ENCODE results near the gene GEMIN7. TPM values are rescaled to one million over a fixed set of nuclear protein-coding genes. Genes with fewer than 3 reads are reported as not detected.
A peak's percentile ranks its signal among the peaks of the same experiment; 100 is the strongest.

The GEMIN7 gene
- total RNA-seq, 1 experiment from 2014 or later, result 46.0 TPM

DNA sequence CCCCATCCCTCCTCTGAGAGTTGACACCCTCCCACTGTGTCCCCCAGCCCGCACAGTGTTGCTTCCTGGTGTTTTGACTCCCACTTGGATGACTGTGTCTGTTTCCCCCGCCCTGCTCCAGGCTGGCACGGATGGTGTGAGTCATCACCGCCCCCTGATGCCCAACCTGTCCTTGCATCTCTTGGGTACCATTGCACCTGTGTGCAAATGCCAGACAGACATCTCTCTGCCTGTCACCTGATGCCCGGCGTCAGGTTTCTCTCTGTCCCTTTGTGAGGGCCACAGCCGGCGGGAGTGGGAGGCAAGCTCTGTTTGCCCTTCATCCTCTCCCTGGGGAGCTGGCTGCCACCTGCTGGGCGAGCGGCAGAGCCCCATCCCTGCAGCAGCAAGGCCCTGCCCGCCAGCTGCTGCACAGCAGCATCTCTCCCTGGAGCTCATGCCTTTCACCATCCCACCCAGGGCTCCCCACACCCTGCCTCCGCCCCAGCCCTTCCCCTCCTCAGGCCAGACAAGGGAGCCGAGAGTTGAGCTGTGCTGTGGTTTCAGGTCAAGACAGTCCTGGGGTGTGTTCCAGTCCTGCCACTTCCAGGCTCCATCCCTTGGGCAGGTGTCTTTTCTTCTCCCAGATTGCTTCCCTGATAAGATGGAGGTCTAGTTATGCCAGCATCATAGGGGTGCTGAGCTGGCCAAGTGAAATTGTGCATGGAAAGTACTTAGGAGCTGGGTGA, 52.0 kb downstream of the GEMIN7 start:
- H3K4ac ChIP-seq (ENCODE audit: low read depth, low read length), result no peak overlapping the region
- no peaks in the 10 kb centered on the region; the same call in 1 of the 2 replicates for H3K4me1 ChIP-seq (ENCODE audit: insufficient read depth, low read length)
- H2BK20ac ChIP-seq (ENCODE audit: low read depth, low read length, poor library complexity, severe bottlenecking), result no peak overlapping the region
- no peaks in the 10 kb centered on the region for H3K9me3 Mint-ChIP-seq
- no peak overlapping the region for H4K8ac ChIP-seq (replicated peaks; ENCODE audit: insufficient read length, low read depth, low read length)
- no peaks in the 10 kb centered on the region; the same call in 1 of the 2 replicates for H3K79me2 ChIP-seq (ENCODE audit: insufficient read depth, low read length)
- H3K27me3 ChIP-seq (ENCODE audit: insufficient read depth, low read length), result no peaks in the 10 kb centered on the region
- H2BK12ac ChIP-seq (ENCODE audit: insufficient read length, low read depth, low read length), result no peak overlapping the region
- no peak overlapping the region for H3K14ac ChIP-seq (ENCODE audit: insufficient read depth, low read length)
- peaks cover 4% of the 10 kb centered on the region for H3K23me2 ChIP-seq (ENCODE audit: insufficient read length, low read depth, low read length, poor library complexity, severe bottlenecking)
- no peak overlapping the region for H3K9ac ChIP-seq (ENCODE audit: extremely low read depth, insufficient read length, low read length)
- no peak overlapping the region for H4K91ac ChIP-seq (ENCODE audit: insufficient read length, low read depth, low read length)
- no peak for DNase-seq
- no peak overlapping the region for H2BK5ac ChIP-seq (ENCODE audit: insufficient read length, low read length)
- H3K23ac ChIP-seq (ENCODE audit: insufficient read length, low read depth, low read length), result no peak overlapping the region
- H3K4me2 ChIP-seq (ENCODE audit: insufficient read depth, insufficient read length, low read length), result no peak overlapping the region
- H4K20me1 ChIP-seq (ENCODE audit: control insufficient read depth, insufficient read depth, insufficient read length), result no peaks in the 10 kb centered on the region
- H3K27ac Mint-ChIP-seq, result peak overlapping the region in 2 of 3 experiments; percentile 86 to 96; a peak in 6 of 7 replicates
- no peak for TF ChIP-seq CTCF (conservative IDR thresholded peaks at IDR 0.05)
- H3K36me3 Mint-ChIP-seq (ENCODE audit: insufficient read depth in 1 of 3, low read depth in 3 of 3), result no peaks in the 10 kb centered on the region; a peak in 2 of 7 replicates
- H3K79me1 ChIP-seq (ENCODE audit: insufficient read depth, low read depth, low read length, poor library complexity, severe bottlenecking), result peaks cover 3% of the 10 kb centered on the region
- H2AFZ ChIP-seq (ENCODE audit: low read length), result no peak overlapping the region
- no peaks in the 10 kb centered on the region for H3K27me3 Mint-ChIP-seq (ENCODE audit: low read depth)
- WGBS (ENCODE audit: extremely low coverage, insufficient read length, low lambda C conversion rate), result no CpG with 5 or more reads among the region's 13 CpGs
- H3K56ac ChIP-seq (ENCODE audit: insufficient read length, low read depth, low read length), result no peak overlapping the region
- no peak overlapping the region for H3T11ph ChIP-seq (ENCODE audit: low read length)
- H2BK120ac ChIP-seq (ENCODE audit: low read depth, low read length, poor library complexity, severe bottlenecking), result no peak overlapping the region
- H2AK5ac ChIP-seq (ENCODE audit: insufficient read length, low read length), result no peak overlapping the region
- peaks cover 23 to 27% of the 10 kb centered on the region in 2 experiments for H3K4me1 Mint-ChIP-seq
- H3K9me3 ChIP-seq (ENCODE audit: control insufficient read depth, low read depth, low read length), result no peaks in the 10 kb centered on the region
- H3K4me3 Mint-ChIP-seq, result 0 out of 5 replicates have a peak overlapping the region, but pooled peaks of 1 of the 2 experiments have one; percentile 14
- H2BK15ac ChIP-seq (ENCODE audit: low read depth, low read length), result no peak overlapping the region
- H3K18ac ChIP-seq (ENCODE audit: insufficient read length, low read depth, low read length), result no peak overlapping the region
- H3K27ac ChIP-seq (ENCODE audit: insufficient read length, low read depth, low read length), result no peak overlapping the region
- no peak overlapping the region for H4K5ac ChIP-seq (ENCODE audit: insufficient read length, low read depth, low read length)

Measured in H9 (cell line).